ENCODE results near the gene ZNF3.

ZNF3 gene

GRCh38 chr7:100040575-100040974 lies 40.9 kb downstream of the ZNF3 start:
- TF ChIP-seq, protein P1, sequence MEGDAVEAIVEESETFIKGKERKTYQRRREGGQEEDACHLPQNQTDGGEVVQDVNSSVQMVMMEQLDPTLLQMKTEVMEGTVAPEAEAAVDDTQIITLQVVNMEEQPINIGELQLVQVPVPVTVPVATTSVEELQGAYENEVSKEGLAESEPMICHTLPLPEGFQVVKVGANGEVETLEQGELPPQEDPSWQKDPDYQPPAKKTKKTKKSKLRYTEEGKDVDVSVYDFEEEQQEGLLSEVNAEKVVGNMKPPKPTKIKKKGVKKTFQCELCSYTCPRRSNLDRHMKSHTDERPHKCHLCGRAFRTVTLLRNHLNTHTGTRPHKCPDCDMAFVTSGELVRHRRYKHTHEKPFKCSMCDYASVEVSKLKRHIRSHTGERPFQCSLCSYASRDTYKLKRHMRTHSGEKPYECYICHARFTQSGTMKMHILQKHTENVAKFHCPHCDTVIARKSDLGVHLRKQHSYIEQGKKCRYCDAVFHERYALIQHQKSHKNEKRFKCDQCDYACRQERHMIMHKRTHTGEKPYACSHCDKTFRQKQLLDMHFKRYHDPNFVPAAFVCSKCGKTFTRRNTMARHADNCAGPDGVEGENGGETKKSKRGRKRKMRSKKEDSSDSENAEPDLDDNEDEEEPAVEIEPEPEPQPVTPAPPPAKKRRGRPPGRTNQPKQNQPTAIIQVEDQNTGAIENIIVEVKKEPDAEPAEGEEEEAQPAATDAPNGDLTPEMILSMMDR (IDR thresholded peaks at IDR 0.05; ENCODE audit: extremely low read depth, missing control alignments), result no peak
- DNase-seq (ENCODE audit: low spot score), result no peak

- no peak for DNase-seq (ENCODE audit: low spot score)
- TF ChIP-seq, protein P1 (IDR thresholded peaks at IDR 0.05; ENCODE audit: extremely low read depth, missing control alignments), result no peak
Measured at GRCh38 chr7:100038326-100038725, 43.2 kb downstream of the ZNF3 start.

- DNase-seq (ENCODE audit: low spot score), result no peak
- TF ChIP-seq, protein P1 (IDR thresholded peaks at IDR 0.05; ENCODE audit: extremely low read depth, missing control alignments), result no peak
Measured at GRCh38 chr7:100035876-100036275, 45.6 kb downstream of the ZNF3 start.

DNA sequence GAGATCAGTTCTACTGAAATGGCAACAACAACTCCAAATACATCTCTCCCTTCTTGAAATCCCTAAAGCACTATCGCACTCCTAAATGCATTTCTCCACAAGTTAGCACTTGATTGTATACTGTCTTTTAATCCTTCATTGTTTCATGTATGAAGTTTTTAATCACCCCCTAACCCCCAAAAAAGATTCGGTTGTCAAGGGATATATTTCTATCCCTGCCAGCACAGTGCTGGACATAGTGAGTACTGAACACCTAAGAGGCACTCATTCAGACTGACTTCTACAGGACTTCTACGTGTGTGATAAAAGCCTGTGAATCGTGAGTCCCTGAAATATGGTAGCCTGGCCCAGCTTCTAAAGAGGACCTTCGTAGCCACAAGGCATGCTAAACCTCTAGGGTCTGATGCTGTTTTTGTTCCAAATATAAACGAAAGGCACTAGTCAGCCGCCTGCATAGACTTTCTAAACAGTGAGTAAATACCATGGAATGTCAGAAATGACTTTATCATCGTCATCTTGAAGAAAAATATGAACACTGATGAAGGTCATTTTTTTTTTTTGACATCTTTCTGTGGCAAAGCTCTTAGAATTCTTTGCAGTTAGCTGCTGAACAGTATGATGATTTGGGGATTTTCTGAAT lies 46.5 kb downstream of the ZNF3 start:
- DNase-seq (ENCODE audit: low spot score), result no peak
- TF ChIP-seq, protein P1 (IDR thresholded peaks at IDR 0.05; ENCODE audit: extremely low read depth, missing control alignments), result no peak

DNA sequence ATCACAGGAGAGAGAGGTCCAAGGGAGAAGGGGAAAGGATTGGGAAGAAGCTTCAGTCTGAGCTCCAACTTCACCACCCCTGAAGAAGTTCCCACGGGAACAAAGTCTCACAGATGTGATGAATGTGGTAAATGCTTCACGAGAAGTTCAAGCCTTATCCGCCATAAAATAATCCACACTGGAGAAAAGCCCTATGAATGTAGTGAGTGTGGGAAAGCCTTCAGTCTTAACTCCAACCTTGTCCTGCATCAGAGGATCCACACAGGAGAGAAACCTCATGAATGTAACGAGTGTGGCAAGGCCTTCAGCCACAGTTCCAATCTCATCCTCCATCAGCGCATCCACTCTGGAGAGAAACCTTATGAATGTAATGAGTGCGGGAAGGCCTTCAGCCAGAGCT lies 48.0 kb downstream of the ZNF3 start:
- TF ChIP-seq, protein P1 (IDR thresholded peaks at IDR 0.05; ENCODE audit: extremely low read depth, missing control alignments), result no peak
- no peak for DNase-seq (ENCODE audit: low spot score)

DNA sequence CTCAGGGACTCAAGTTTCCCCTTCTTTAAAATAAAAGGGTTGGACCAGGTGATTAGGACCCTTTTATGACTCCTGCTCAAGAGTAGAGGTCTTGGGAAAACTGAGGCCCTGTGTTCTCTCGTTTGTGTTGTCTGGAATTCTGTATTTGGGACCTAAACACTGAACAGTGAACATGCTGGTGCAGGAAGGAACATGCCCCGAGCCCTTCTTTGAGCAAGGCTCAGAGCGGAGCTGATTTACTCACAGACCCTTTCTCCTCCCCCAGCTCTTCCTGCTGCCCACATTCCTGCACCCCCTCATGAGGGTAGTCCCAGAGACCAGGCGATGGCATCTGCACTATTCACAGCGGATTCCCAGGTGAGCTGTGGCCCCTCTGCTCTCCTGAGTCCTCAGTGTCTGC lies 51.9 kb downstream of the ZNF3 start:
- TF ChIP-seq, protein P1 (IDR thresholded peaks at IDR 0.05; ENCODE audit: extremely low read depth, missing control alignments), result no peak
- no peak for DNase-seq (ENCODE audit: low spot score)

- TF ChIP-seq, protein P1 (IDR thresholded peaks at IDR 0.05; ENCODE audit: extremely low read depth, missing control alignments), result no peak
- DNase-seq (ENCODE audit: low spot score), result no peak
Measured at GRCh38 chr7:100027197-100027596, 54.3 kb downstream of the ZNF3 start.

Data from GM20000 (cell line).